Measurements from ENCODE around the gene SDC1.
"Not testable (repeated sequence)": the region's sequence is repeated elsewhere in the genome, so short reads cannot be mapped to it uniquely, and the experiment has no call there.

Gene SDC1, protein sequence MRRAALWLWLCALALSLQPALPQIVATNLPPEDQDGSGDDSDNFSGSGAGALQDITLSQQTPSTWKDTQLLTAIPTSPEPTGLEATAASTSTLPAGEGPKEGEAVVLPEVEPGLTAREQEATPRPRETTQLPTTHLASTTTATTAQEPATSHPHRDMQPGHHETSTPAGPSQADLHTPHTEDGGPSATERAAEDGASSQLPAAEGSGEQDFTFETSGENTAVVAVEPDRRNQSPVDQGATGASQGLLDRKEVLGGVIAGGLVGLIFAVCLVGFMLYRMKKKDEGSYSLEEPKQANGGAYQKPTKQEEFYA

DNA sequence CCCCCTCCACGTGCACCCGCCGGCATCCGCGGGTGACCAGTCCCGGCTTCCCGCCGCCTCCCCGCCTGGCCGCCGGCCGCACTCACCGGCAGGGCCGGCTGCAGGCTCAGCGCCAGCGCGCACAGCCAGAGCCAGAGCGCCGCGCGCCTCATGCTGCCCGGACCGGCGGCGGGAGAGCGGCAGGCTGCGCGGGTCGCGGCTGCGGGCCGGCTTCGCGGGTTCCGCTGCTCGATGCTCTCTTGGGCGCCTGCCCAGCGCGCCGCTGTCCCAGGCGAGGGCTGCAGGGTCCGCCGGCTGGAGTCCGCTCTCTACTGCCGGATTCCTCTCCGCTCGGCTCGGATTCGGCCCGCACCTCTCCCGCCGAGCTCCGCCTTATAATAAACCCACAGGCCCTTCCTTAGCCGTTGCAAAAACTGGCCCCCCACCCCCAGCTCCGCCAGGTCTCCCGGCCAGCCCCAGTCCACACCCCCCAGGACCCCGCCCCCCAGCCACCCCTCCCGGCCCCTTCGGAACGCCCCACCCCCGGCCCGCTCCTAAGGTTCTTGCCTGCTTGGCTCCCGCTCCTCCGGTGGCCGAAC, at the start of gene SDC1:
TSS of gene SDC1 (minus strand) at position 415 of the 578 bp plus-strand sequence. CDS start at position 152, 263 bp downstream.
- intact Hi-C loops (cut with DNase I; ENCODE audit: low total_unique reads) = loop anchor here (10.0 kb wide), 1 partner anchor 90 kb away; no protein-coding TSS in a partner anchor
- TF ChIP-seq, protein P1, sequence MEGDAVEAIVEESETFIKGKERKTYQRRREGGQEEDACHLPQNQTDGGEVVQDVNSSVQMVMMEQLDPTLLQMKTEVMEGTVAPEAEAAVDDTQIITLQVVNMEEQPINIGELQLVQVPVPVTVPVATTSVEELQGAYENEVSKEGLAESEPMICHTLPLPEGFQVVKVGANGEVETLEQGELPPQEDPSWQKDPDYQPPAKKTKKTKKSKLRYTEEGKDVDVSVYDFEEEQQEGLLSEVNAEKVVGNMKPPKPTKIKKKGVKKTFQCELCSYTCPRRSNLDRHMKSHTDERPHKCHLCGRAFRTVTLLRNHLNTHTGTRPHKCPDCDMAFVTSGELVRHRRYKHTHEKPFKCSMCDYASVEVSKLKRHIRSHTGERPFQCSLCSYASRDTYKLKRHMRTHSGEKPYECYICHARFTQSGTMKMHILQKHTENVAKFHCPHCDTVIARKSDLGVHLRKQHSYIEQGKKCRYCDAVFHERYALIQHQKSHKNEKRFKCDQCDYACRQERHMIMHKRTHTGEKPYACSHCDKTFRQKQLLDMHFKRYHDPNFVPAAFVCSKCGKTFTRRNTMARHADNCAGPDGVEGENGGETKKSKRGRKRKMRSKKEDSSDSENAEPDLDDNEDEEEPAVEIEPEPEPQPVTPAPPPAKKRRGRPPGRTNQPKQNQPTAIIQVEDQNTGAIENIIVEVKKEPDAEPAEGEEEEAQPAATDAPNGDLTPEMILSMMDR (IDR thresholded peaks at IDR 0.05) = no peak
- peaks cover 0 to 37% (median 24%) of the 10 kb centered on the region in 4 donors for H3K4me1 ChIP-seq
- DNase-seq = no peak
- H3K27me3 ChIP-seq = peaks cover 0 to 42% of the 10 kb centered on the region in 2 donors
- H3K36me3 ChIP-seq = no peaks in the 10 kb centered on the region
- H3K27ac ChIP-seq = no peak within 1 kb of the TSS
- H3K9me3 ChIP-seq = no peaks in the 10 kb centered on the region
- H3K4me3 ChIP-seq = peak within 1 kb of the TSS; percentile 50 to 64

DNA sequence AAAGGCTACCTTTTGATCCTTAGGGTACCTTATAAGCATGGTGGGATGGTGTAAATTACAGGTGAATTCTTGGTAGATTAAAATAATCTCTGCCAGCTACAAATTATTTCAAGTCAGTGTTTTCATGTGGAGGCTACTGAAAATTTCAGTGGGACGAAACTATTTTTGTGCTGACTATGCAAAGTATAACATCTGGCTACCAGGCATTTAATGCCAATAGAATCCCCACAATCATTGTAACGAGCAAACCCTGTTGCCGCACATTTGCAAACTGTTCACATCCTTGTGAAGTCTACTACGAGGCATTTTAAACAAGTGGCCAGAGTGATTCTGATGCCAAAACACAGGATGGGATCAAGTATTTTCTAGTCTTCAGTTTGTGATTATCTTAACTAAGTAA, 48.1 kb upstream of the SDC1 start:
- no peak overlapping the region for H3K27ac ChIP-seq
- no peaks in the 10 kb centered on the region for H3K27me3 ChIP-seq
- no peak overlapping the region for H3K4me3 ChIP-seq
- peaks cover 10 to 18% (median 12%) of the 10 kb centered on the region in 3 donors for H3K36me3 ChIP-seq
- intact Hi-C loops (cut with DNase I; ENCODE audit: low total_unique reads) = no loop called here
- no peaks in the 10 kb centered on the region for H3K4me1 ChIP-seq
- TF ChIP-seq, protein P1 (IDR thresholded peaks at IDR 0.05) = no peak
- H3K9me3 ChIP-seq = no peaks in the 10 kb centered on the region
- DNase-seq = no peak

DNA sequence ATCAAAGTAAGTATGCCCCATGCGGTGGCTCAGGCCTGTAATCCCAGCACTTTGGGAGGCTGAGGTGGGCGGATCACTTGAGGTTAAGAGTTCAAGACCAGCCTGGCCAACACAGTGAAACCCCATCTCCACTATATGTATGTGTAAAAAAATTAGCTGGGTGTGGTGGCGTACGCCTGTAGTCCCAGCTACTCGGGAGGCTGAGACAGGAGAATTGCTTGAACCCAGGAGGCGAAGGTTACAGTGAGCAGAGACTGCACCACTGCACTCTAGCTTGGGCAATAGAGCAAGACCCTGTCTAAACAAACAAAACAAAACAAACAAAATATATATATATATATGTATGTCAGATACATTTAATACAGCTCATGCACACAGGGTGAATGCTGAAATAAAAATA, 43.4 kb upstream of the SDC1 start:
- H3K36me3 ChIP-seq = peaks cover 17 to 24% (median 18%) of the 10 kb centered on the region in 3 donors
- H3K4me3 ChIP-seq; DNase-seq; H3K27me3 ChIP-seq; H3K27ac ChIP-seq; H3K9me3 ChIP-seq; H3K4me1 ChIP-seq; intact Hi-C loops (cut with DNase I; ENCODE audit: low total_unique reads): not testable (repeated sequence)

DNA sequence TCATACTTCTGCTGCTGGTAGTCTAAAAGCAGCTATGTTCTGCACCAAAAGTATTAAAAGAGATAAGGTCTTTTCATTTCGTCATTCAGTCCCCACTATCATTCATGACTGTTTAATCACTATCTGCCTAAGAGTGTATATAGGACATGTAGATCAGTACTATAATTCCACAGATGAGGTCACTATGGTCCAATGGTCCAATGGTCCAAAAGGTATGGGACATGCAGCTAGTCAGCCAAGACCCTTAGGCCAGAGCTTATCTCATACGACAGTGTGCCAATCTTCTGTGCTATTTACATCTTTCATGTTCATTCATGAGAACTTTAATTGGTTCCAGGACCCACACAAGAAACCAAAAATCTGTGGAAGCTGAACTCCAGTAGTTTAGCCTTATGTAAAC, 42.6 kb upstream of the SDC1 start:
- no peaks in the 10 kb centered on the region for H3K4me1 ChIP-seq
- peaks cover 17 to 30% (median 25%) of the 10 kb centered on the region in 3 donors for H3K36me3 ChIP-seq
- H3K27ac ChIP-seq = no peak overlapping the region
- H3K4me3 ChIP-seq = no peak overlapping the region
- TF ChIP-seq, protein P1 (IDR thresholded peaks at IDR 0.05) = no peak
- intact Hi-C loops (cut with DNase I; ENCODE audit: low total_unique reads) = no loop called here
- H3K9me3 ChIP-seq = no peaks in the 10 kb centered on the region
- no peaks in the 10 kb centered on the region for H3K27me3 ChIP-seq
- DNase-seq = no peak

GRCh38 chr2:20264629-20265028, 39.7 kb upstream of the SDC1 start:
- Histone ChIP-seq H3K36me3 (peaks cover 33 to 43% (median 37%) of the 10 kb centered on the region in 3 donors), H3K9me3 (no peaks in the 10 kb centered on the region), H3K27ac (no peak overlapping the region), H3K4me1 (no peaks in the 10 kb centered on the region), H3K27me3 (no peaks in the 10 kb centered on the region), H3K4me3 (no peak overlapping the region)
- TF ChIP-seq, protein P1 (IDR thresholded peaks at IDR 0.05) = no peak
- intact Hi-C loops (cut with DNase I; ENCODE audit: low total_unique reads) = no loop called here
- no peak for DNase-seq

DNA sequence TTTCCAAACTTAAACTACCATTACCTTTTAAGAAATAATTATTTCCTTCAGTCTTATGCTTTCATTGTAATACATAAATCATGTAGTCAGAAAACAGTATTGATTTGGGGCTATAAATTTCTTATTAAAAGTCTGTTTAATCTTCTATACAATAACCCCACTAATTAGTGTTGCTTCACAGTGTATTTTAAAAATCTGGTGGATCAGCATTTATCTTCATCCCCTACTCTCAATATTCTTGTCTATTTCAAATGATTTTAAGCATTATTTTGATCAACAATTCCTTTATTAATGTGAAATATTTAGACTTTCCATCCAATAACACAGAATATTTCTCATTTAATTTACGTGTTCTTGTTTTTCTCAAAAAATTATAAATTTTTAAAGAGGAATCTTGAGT, 32.5 kb upstream of the SDC1 start:
- TF ChIP-seq, protein P1 (IDR thresholded peaks at IDR 0.05) = no peak
- H3K4me3 ChIP-seq = no peak overlapping the region
- no peaks in the 10 kb centered on the region for H3K27me3 ChIP-seq
- DNase-seq = no peak
- H3K9me3 ChIP-seq = no peaks in the 10 kb centered on the region
- no peaks in the 10 kb centered on the region for H3K4me1 ChIP-seq
- no peak overlapping the region for H3K27ac ChIP-seq
- H3K36me3 ChIP-seq = peaks cover 64 to 87% (median 67%) of the 10 kb centered on the region in 3 donors
- intact Hi-C loops (cut with DNase I; ENCODE audit: low total_unique reads) = no loop called here

All from tibial artery (tissue), 4 donors.